Sigmoid colon (tissue), 4 donors: ENCODE results near the gene ACBD6.

Experiments
- EP300 ChIP-seq, 4 donors: sonication (generic); formaldehyde crosslinking; IDR thresholded peaks; one replicate each; pipeline ENCODE4 v1.6.1; 2017; ENCODE audit warnings: antibody characterized with exemption in 4 of 4
- TF ChIP-seq, protein P1 (sequence below), 4 experiments: fragments of 450-650 bp in 3 of 4; fragments of 200-600 bp in 1 of 4; IDR thresholded peaks; one replicate each; pipeline ENCODE4 v1.5.1; 2016 to 2019; ENCODE audit warnings: antibody characterized with exemption in 4 of 4, mild to moderate bottlenecking in 3 of 4, moderate library complexity in 2 of 4

DNA sequence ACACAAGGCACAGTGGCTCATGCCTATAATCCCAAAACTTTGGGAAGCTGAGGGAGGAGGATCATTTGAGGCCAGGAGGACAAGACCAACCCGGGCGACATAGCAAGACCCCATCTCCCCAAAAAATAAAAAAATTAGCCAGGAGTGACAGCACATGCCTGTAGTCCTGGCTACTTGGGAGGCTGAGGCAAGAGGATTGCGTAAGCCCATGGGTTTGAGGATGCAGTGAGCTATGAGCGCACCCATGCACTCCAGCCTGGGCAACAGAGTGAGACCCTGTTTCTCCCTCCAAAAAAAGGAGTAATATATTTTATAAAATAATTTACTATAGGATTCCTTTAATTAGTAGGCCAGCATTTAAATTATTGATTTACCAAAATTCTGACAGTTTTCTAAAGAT, 89.8 kb downstream of the ACBD6 start:
- TF ChIP-seq, protein P1, sequence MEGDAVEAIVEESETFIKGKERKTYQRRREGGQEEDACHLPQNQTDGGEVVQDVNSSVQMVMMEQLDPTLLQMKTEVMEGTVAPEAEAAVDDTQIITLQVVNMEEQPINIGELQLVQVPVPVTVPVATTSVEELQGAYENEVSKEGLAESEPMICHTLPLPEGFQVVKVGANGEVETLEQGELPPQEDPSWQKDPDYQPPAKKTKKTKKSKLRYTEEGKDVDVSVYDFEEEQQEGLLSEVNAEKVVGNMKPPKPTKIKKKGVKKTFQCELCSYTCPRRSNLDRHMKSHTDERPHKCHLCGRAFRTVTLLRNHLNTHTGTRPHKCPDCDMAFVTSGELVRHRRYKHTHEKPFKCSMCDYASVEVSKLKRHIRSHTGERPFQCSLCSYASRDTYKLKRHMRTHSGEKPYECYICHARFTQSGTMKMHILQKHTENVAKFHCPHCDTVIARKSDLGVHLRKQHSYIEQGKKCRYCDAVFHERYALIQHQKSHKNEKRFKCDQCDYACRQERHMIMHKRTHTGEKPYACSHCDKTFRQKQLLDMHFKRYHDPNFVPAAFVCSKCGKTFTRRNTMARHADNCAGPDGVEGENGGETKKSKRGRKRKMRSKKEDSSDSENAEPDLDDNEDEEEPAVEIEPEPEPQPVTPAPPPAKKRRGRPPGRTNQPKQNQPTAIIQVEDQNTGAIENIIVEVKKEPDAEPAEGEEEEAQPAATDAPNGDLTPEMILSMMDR (IDR thresholded peaks at IDR 0.05): no peak
- no peak for TF ChIP-seq EP300 (IDR thresholded peaks at IDR 0.05)
